Effector memory CD8-positive, alpha-beta T cell (primary cell): Measurements from ENCODE around the gene RNF115.

Source experiments
- ATAC-seq: fragments of 150-1000 bp; cut with Tn5 transposase; replicated peaks from 2 replicates; pipeline ENCODE4 v1.10.0; 2021; ENCODE audit warnings: mild to moderate bottlenecking, moderate library complexity
- DNase-seq, 3 experiments: peaks; one replicate each; pipeline ENCODE4 v3.0.0; 2021
- H3K27ac Mint-ChIP-seq, 2 donors: one replicate each; pipeline ENCODE4 v1.8.0; 2022; ENCODE audit warnings: mild to moderate bottlenecking in 2 of 2, mixed read lengths in 2 of 2, moderate library complexity in 2 of 2
- H3K27me3 Mint-ChIP-seq, 2 donors: one replicate each; pipeline ENCODE4 v1.8.0; 2022; ENCODE audit warnings: mixed read lengths in 2 of 2
- H3K36me3 Mint-ChIP-seq: one replicate; pipeline ENCODE4 v1.8.0; 2022; ENCODE audit warnings: mild to moderate bottlenecking, moderate library complexity, mixed read lengths; ENCODE audit not compliant: insufficient read depth
- H3K4me1 Mint-ChIP-seq, 2 donors: one replicate each; pipeline ENCODE4 v1.8.0; 2022; ENCODE audit warnings: low read depth in 2 of 2, mixed read lengths in 2 of 2
- H3K4me3 Mint-ChIP-seq, 2 donors: one replicate each; pipeline ENCODE4 v1.8.0; 2022; ENCODE audit warnings: mild to moderate bottlenecking in 2 of 2, mixed read lengths in 2 of 2, moderate library complexity in 2 of 2
- H3K9me3 Mint-ChIP-seq, 2 donors: one replicate each; pipeline ENCODE4 v1.8.0; 2022; ENCODE audit warnings: mixed read lengths in 2 of 2

Gene RNF115

DNA sequence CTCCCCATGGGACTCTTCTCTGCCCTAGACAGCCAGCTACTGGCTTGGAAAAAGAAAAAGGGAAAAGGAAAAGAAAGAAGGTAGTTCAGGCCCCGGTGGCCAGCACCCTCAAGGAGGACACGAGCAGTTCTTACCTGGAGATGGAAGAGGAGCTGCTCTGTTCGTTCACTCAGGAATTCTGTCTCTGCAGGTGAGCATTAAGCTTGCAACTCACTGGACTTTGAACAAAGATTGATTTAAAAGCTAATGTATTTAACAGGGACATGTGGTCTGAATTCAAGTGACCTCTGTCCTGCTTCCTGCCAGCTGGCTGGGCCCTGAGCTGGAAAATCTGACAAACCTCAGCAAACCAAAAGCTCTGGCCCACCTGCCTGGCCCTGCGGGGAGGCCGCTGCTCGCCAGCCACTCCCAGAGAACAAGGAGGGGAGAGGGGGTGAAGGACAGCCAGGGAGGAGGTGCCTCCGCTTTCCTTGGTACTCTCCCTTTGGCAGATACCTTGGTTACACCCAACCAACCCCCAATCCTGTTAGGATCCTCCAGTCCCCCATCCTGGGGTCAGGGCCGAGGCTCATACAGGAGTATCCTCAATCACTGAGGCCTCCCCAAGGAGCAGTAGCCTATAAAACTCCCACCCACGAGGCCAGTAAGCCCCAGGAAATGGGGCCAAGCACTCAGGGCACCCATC is 116.6 kb downstream of the RNF115 start, which contains the start of gene PDZK1:
Gene PDZK1 (minus strand): TSS at position 186 of the 685 bp plus-strand sequence. CDS start 19,347 bp downstream, outside the sequence.
- DNase-seq: no peak
- Mint-ChIP-seq H3K4me3 (no peak within 1 kb of the TSS), H3K4me1 (peaks cover 0 to 6% of the 10 kb centered on the region in 2 donors), H3K36me3 (no peaks in the 10 kb centered on the region), H3K27me3 (no peaks in the 10 kb centered on the region), H3K9me3 (no peaks in the 10 kb centered on the region), H3K27ac (no peak within 1 kb of the TSS)
- ATAC-seq: no peak

DNA sequence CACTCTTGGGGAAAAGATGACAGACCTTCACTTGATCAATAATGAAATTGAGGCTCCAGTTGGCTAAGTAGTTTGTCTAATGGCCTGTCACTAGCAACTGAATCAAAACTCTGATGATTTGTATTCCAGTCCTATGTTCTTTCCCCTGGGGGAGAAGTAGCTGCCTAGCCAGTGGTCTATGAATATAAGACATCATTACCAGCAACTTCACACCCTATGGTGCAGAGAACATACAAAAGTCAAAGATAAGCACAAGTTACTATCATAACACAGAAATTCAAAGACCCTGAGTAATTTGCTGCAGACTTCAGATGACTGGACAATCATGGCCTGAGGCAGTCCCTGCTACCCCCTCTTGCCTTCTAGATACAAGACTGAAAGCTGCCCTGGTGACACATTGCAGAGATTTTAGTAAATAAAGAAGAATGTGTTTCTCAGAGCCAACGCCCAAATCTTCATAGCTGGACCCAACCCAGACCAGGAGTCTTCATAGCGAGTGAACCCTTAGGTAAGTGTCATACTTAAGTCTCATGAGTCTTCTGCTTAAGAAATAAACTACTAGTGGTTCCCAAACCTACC is 117.7 kb downstream of the RNF115 start:
- Mint-ChIP-seq H3K9me3 (no peaks in the 10 kb centered on the region), H3K27me3 (no peaks in the 10 kb centered on the region)
- no peak for ATAC-seq

DNA sequence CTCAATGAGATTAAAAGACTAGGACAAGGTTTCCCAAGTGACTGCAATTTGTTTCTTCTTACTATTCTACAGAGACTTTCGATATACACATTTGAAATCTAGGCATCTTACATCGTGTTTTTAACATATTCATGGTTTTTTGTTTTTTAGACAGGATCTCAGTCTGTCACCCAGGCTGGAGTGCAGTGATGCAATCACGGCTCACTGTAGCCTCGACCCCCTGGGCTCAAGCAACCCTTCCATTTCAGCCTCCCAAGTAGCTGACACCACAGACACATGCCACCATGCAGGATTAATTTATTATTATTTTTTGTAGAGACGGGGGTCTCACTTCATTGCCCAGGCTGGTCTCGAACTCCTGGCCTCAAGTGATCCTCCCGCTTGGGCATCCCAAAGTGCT is 118.3 kb downstream of the RNF115 start:
- H3K27ac Mint-ChIP-seq: no peak overlapping the region
- DNase-seq: no peak
- peaks cover 0 to 5% of the 10 kb centered on the region in 2 donors for H3K4me1 Mint-ChIP-seq
- H3K36me3 Mint-ChIP-seq: no peaks in the 10 kb centered on the region
- no peaks in the 10 kb centered on the region for H3K9me3 Mint-ChIP-seq
- H3K4me3 Mint-ChIP-seq: no peak overlapping the region
- H3K27me3 Mint-ChIP-seq: no peaks in the 10 kb centered on the region
- ATAC-seq: no peak

More for the DNA sequence above, 117.7 kb downstream of the RNF115 start:
- H3K27ac Mint-ChIP-seq: no peak overlapping the region
- H3K36me3 Mint-ChIP-seq: no peaks in the 10 kb centered on the region
- no peak overlapping the region for H3K4me3 Mint-ChIP-seq
- no peak for DNase-seq
- peaks cover 0 to 6% of the 10 kb centered on the region in 2 donors for H3K4me1 Mint-ChIP-seq

DNA sequence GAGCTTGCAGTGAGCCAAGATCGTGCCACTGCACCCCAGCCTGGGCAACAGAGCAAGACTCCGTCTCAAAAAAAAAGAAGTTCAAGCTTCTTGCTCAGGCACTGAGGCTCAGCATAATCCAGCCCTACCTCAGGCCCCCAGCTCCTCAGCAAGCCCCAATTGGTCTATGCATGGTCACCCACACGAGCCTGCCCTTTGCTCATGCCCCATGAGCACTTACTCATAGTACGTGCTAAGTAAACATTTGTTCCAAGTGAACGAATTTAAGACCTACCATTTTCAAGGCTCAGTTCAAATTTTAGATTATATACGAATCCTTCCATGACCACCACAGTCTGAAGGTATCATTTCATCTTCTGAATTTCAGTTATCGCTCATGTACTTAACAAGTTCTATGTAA is 121.1 kb downstream of the RNF115 start:
- ATAC-seq (no peak), DNase-seq (no peak)
- H3K4me3 Mint-ChIP-seq: no peak overlapping the region
- H3K4me1 Mint-ChIP-seq: peaks cover 0 to under 1% of the 10 kb centered on the region in 2 donors
- no peaks in the 10 kb centered on the region for H3K36me3 Mint-ChIP-seq
- no peaks in the 10 kb centered on the region for H3K9me3 Mint-ChIP-seq
- no peaks in the 10 kb centered on the region for H3K27me3 Mint-ChIP-seq
- H3K27ac Mint-ChIP-seq: no peak overlapping the region

DNA sequence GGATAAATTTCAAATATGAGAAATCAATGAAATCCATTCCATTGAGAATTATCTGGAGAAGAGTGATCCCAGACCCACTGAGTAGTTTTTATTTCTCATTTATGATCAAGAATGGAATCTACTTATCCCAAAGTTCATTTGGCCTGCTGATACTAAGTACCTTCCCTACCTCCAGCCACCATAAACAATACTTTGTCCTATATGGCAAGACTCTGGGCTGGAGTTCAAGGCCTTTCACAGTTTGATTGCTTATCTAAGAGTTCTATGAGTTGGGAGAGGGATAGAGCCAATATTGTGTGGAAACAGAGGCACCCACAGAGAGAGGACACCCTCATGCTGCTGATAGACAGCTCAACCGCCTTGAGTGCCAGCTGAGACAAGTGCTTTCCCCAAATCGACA is 121.8 kb downstream of the RNF115 start:
- Mint-ChIP-seq H3K27ac (no peak overlapping the region), H3K36me3 (no peaks in the 10 kb centered on the region), H3K4me1 (no peaks in the 10 kb centered on the region), H3K27me3 (no peaks in the 10 kb centered on the region), H3K4me3 (no peak overlapping the region), H3K9me3 (no peaks in the 10 kb centered on the region)
- DNase-seq (no peak), ATAC-seq (no peak)

DNA sequence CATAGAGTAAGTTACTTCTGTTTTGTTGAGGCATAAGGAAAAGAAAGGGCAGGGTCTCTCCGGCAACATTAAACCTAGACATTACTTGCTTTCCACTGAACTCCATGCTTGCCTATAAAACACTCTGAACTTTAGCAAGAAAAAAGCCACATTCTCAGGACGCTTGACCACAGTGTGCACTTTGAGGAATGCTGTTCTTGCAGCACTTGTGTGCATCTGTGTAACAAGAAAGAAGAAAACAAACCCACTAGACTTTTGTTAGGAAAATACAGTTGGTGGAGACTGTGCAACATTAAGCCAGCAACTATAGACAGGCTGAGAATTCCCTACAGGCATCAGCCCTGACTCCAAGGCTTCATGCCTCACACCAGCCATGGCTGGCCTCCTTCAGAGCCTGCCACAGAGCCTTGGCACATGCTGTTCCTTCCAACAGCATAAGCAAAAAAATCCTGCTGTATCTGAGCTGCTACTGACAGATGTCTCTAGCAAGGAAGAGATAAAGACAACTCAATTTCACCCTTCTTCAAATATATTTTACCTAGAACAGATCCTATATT is 122.5 kb downstream of the RNF115 start:
- no peaks in the 10 kb centered on the region for H3K36me3 Mint-ChIP-seq
- peaks cover 0 to 2% of the 10 kb centered on the region in 2 donors for H3K4me1 Mint-ChIP-seq
- H3K27ac Mint-ChIP-seq: no peak overlapping the region
- H3K4me3 Mint-ChIP-seq: no peak overlapping the region
- DNase-seq (no peak), ATAC-seq (no peak)
- H3K9me3 Mint-ChIP-seq: no peaks in the 10 kb centered on the region
- no peaks in the 10 kb centered on the region for H3K27me3 Mint-ChIP-seq

DNA sequence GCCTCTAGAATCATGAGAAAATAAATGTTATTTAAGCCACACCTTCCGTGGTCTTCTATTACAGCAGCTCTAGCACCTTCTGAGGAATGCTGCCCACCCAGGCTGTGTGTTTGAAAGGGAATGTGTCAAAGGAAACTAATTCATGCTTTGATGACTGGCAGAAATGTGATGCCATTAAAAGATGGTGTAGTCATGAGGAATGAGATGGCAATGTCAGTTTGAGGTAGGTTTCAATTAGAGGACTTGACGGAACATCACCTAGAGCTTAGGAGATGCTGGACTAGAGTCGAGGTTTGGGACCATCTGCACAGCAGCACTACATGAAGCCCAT is 127.3 kb downstream of the RNF115 start:
- H3K27ac Mint-ChIP-seq: no peak overlapping the region
- H3K36me3 Mint-ChIP-seq: no peaks in the 10 kb centered on the region
- peaks cover 6 to 9% of the 10 kb centered on the region in 2 donors for H3K4me1 Mint-ChIP-seq
- no peaks in the 10 kb centered on the region for H3K27me3 Mint-ChIP-seq
- no peak overlapping the region for H3K4me3 Mint-ChIP-seq
- no peak for DNase-seq
- no peaks in the 10 kb centered on the region for H3K9me3 Mint-ChIP-seq
- no peak for ATAC-seq

DNA sequence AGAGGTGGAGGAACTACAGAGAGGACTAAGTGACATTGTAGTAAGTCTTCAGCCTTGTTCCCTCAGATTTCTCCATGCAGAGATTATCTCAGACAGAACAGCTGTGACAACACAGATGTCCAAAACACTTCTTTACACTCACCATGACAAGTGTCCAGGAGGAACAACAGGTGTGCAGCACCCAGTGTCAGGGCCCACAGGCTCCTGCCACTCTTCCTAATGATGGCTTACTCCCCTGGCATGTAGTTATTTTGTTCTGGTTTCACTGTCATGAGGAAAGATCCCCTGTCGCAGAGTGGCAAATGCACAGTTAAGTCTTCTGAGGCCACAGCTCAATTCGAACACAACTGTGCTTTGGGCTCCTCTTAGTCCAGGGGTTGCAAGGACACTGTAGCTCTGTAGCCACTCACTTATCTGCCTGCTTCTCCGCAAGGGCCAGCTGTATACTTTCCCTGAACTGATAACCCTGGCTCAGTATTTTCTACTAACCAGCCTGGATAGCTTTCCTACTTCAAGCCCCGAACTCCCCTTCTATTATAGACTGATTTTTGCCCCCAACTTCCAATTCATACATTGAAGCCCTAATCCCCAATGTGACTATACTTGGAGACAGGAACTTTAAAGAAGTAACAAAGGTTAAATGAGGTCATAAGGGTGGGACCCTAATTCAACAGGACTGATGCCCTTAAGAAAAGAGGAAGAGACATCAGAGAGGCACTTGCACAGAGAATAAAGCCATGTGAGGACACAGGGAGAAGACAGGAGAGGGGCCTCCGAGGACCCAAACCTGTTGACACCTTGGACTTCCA is 127.9 kb downstream of the RNF115 start:
- H3K27ac Mint-ChIP-seq: no peak overlapping the region
- no peak for DNase-seq
- H3K9me3 Mint-ChIP-seq: no peaks in the 10 kb centered on the region
- no peak overlapping the region for H3K4me3 Mint-ChIP-seq
- H3K36me3 Mint-ChIP-seq: no peaks in the 10 kb centered on the region
- no peaks in the 10 kb centered on the region for H3K27me3 Mint-ChIP-seq
- peaks cover 11 to 14% of the 10 kb centered on the region in 2 donors for H3K4me1 Mint-ChIP-seq
- ATAC-seq: no peak

DNA sequence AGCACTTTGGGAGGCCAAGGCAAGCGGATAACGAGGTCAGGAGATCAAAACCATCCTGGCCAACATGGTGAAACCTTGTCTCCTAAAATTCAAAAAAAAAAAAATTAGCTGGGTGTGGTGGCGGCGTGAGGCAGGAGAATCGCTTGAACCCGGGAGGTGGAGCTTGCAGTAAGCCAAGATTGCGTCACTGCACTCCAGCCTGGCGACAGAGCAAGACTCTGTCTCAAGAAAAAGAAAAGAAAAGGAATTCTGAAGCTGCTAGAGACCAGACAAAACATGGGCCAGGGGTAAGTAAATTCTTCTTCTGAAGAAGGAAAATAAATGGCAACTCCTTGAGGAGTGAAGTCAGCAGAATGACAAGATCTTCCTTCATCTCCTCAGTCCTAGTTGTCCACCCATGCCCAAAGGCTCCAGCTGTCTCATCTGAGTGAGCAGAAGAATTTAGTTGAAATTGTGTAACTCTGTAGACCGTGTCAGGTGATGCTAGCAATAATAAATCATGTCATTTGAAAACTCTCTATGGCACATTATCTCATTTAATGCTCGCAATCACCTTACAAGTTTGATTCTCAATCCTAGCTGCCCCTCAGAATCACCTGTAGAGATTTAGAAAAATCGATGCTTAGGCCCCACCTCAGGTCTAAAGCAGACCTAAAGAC is 131.0 kb downstream of the RNF115 start:
- Mint-ChIP-seq H3K36me3 (no peaks in the 10 kb centered on the region), H3K27ac (no peak overlapping the region), H3K27me3 (no peaks in the 10 kb centered on the region), H3K4me3 (no peak overlapping the region), H3K4me1 (peaks cover 34 to 39% of the 10 kb centered on the region in 2 donors), H3K9me3 (no peaks in the 10 kb centered on the region)
- ATAC-seq (no peak), DNase-seq (no peak)

DNA sequence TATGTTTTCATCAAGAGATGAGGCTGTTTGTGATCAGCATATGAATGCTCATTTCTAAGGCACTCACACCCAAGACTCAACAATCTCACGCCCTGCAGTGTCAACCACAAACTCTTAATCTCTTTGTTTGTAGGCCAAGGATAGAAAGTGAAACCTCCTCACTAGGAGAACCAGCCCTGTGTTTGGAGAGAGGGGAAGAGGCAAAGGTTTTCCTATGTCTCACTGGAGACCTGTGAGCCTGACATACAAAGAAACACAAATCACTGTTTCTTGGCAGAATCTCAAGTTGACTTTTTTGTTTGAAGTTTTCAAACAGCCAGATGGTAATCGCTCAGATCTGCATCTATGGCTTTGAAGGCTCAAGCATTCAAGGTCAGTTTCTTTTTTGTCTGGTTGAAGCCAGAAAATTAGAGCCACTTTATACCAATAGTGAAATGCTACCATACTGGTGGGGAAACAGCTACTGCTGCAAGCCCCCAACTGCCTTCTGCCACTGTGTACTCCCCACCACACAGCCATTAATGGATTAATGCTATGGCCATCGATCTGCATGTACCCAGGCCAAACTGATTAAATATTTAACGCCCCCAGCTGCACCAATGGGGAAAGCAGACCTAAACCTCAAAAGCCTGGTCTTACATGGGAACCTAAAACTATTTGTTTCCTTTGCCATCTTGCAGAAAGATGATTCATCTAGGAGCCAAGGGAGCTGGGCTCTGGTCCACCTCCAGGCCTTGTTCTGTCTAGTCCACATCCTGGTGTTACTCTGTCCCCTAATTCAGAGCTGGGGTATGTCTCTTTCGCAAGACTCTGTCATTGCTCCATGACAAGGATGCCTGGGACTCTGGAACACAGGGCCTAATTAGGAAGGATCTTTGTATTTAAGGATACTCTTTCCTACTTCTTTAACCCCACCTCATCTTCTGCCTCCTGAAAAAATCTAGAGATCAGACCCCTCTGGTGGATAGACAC is 133.0 kb downstream of the RNF115 start:
- Mint-ChIP-seq H3K27me3 (no peaks in the 10 kb centered on the region), H3K4me1 (peaks cover 32 to 39% of the 10 kb centered on the region in 2 donors), H3K4me3 (peak overlapping the region; percentile 44 to 72)

DNA sequence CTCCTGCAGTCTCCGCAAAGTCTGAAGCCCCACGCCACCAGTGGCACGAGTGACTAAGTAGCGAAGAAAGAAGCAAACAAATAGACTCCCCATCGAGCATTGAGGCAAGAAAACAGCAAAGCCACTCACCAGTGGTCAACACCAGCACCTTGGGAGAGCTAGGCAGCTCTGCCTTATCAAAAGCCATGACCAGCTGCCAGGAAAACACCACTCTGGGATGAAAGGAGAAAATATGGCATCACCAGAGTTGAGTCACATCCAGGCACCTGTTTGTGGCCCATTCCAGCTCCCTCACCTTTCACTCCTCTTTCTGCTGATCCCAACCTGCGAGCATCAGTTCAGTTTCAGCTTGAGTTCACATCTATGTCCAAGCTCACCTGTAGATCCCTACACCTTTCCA is 134.0 kb downstream of the RNF115 start:
- no peak for ATAC-seq
- peak overlapping the region; percentile 44 to 72 for H3K4me3 Mint-ChIP-seq
- no peaks in the 10 kb centered on the region for H3K36me3 Mint-ChIP-seq
- no peaks in the 10 kb centered on the region for H3K9me3 Mint-ChIP-seq
- H3K4me1 Mint-ChIP-seq: peaks cover 32 to 36% of the 10 kb centered on the region in 2 donors
- no peaks in the 10 kb centered on the region for H3K27me3 Mint-ChIP-seq
- H3K27ac Mint-ChIP-seq: peak overlapping the region; percentile 92 to 95
- DNase-seq: no peak

More for the DNA sequence above, 133.0 kb downstream of the RNF115 start:
- Mint-ChIP-seq H3K9me3 (no peaks in the 10 kb centered on the region), H3K36me3 (no peaks in the 10 kb centered on the region), H3K27ac (peak overlapping the region; percentile 92 to 95)
- peak; percentile 98 for ATAC-seq
- peak; percentile 27 to 50 (median 43) for DNase-seq

DNA sequence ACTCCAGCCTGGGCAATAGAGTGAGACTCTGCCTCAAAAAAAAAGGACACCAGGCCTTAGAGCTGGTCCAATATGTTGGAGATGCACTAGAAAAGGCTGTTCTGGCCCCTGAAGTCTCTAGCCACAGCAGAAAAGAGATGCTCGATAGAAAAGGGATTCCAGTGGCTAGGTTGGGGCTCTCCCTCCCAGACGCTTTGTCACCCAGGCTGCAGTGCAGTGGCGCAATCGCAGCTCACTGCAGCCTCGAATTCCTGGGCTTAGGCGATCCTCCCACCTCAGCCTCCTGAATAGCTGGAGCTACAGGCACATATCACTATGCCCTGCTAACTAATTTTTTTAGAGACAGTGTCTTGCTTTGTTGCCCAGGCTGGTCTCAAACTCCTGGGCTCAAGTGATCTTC is 135.0 kb downstream of the RNF115 start:
- peaks cover 29 to 36% of the 10 kb centered on the region in 2 donors for H3K4me1 Mint-ChIP-seq
- H3K9me3 Mint-ChIP-seq: no peaks in the 10 kb centered on the region
- no peaks in the 10 kb centered on the region for H3K36me3 Mint-ChIP-seq
- ATAC-seq (no peak), DNase-seq (no peak)
- no peaks in the 10 kb centered on the region for H3K27me3 Mint-ChIP-seq
- H3K4me3 Mint-ChIP-seq: peak overlapping the region; percentile 44 to 72
- H3K27ac Mint-ChIP-seq: peak overlapping the region; percentile 92 to 95
